Neural cell (in vitro differentiated cells): Measurements from ENCODE around the gene IPO7. TPM values are rescaled to one million over a fixed set of nuclear protein-coding genes. Genes with fewer than 3 reads are reported as not detected.
"Not testable (repeated sequence)": the region's sequence is repeated elsewhere in the genome, so short reads cannot be mapped to it uniquely, and the experiment has no call there.

ENCODE experiments used
- H2AFZ ChIP-seq: fragments of 200-600, 300-800 bp; sonication (generic), shearing (Covaris generic); 2 replicates; pipeline ENCODE4 v1.6.0; 2014; ENCODE audit warnings: low read depth, mild to moderate bottlenecking, antibody characterized with exemption, low read length, moderate library complexity
- H3F3A ChIP-seq: fragments of 200-600 bp; shearing (Covaris generic); 2 replicates; pipeline ENCODE4 v1.6.1; 2016; ENCODE audit warnings: mild to moderate bottlenecking, moderate library complexity, mixed read lengths, antibody characterized with exemption, low read length; ENCODE audit not compliant: insufficient read depth, poor library complexity, severe bottlenecking
- H3K27ac ChIP-seq: fragments of 200-600, 300-800 bp; sonication (generic), shearing (Covaris generic); 2 replicates; pipeline ENCODE4 v1.5.1; 2014; ENCODE audit warnings: mild to moderate bottlenecking, low read length, moderate library complexity
- H3K27me3 ChIP-seq: fragments of 300-800, 200-600 bp; sonication (generic), shearing (Covaris generic); 2 replicates; pipeline ENCODE4 v1.6.0; 2014; ENCODE audit warnings: mild to moderate bottlenecking, low read depth, low read length, moderate library complexity; ENCODE audit not compliant: insufficient read depth
- H3K36me3 ChIP-seq: fragments of 300-800, 200-600 bp; sonication (generic), shearing (Covaris generic); 2 replicates; pipeline ENCODE4 v1.5.1; 2014; ENCODE audit warnings: mild to moderate bottlenecking, antibody characterized with exemption, low read length, moderate library complexity; ENCODE audit not compliant: insufficient read depth
- H3K4me2 ChIP-seq: fragments of 300-800, 200-600 bp; sonication (generic), shearing (Covaris generic); 2 replicates; pipeline ENCODE4 v1.6.0; 2014; ENCODE audit warnings: mild to moderate bottlenecking, low read length
- H3K4me3 ChIP-seq: fragments of 300-800, 200-600 bp; sonication (generic), shearing (Covaris generic); 2 replicates; pipeline ENCODE4 v1.5.1; 2014; ENCODE audit warnings: mild to moderate bottlenecking, low read length, moderate library complexity
- H3K79me2 ChIP-seq: fragments of 200-600 bp; shearing (Covaris generic); replicated peaks from 2 replicates; pipeline ENCODE4 v1.6.0; 2014; ENCODE audit warnings: mild to moderate bottlenecking, low read length, moderate library complexity; ENCODE audit not compliant: insufficient read depth
- H3K9ac ChIP-seq: fragments of 300-800, 200-600 bp; sonication (generic), shearing (Covaris generic); 2 replicates; pipeline ENCODE4 v1.6.1; 2016; ENCODE audit warnings: mild to moderate bottlenecking, low read length, mixed read lengths
- H3K9me2 ChIP-seq: fragments of 200-600 bp; shearing (Covaris generic); 2 replicates; pipeline ENCODE4 v1.6.1; 2016; ENCODE audit warnings: mild to moderate bottlenecking, low read length, mixed read lengths; ENCODE audit not compliant: insufficient read depth
- H3K9me3 ChIP-seq: fragments of 200-600, 300-800 bp; sonication (generic), shearing (Covaris generic); 2 replicates; pipeline ENCODE4 v1.6.1; 2016; ENCODE audit warnings: mild to moderate bottlenecking, mixed run types, low read length, moderate library complexity, mixed read lengths
- H4K20me1 ChIP-seq: fragments of 200-600 bp; shearing (Covaris generic); 2 replicates; pipeline ENCODE4 v1.6.1; 2016; ENCODE audit warnings: mild to moderate bottlenecking, mixed run types; ENCODE audit not compliant: insufficient read depth
- EP300 ChIP-seq: fragments of 450-650 bp; conservative IDR thresholded peaks from 2 replicates; pipeline ENCODE4 v1.6.1; 2014; ENCODE audit warnings: antibody characterized with exemption, mild to moderate bottlenecking, moderate library complexity; ENCODE audit not compliant: poor library complexity, severe bottlenecking
- EZH2 ChIP-seq: fragments of 200-600, 300-800 bp; shearing (Covaris generic), sonication (generic); IDR thresholded peaks from 2 replicates; pipeline ENCODE4 v1.6.1; 2014; ENCODE audit warnings: antibody characterized with exemption, low read length, borderline replicate concordance, mild to moderate bottlenecking; ENCODE audit not compliant: insufficient read depth, poor library complexity, severe bottlenecking
- MXI1 ChIP-seq: fragments of 450-650 bp; conservative IDR thresholded peaks from 2 replicates; pipeline ENCODE4 v1.6.1; 2014; ENCODE audit warnings: antibody characterized with exemption, mild to moderate bottlenecking; ENCODE audit not compliant: poor library complexity, severe bottlenecking
- POLR2AphosphoS5 ChIP-seq: IDR thresholded peaks from 2 replicates; pipeline ENCODE4 v1.6.1; 2012
- RAD21 ChIP-seq: fragments of 450-650 bp; conservative IDR thresholded peaks from 2 replicates; pipeline ENCODE4 v1.6.1; 2014; ENCODE audit warnings: antibody characterized with exemption, mild to moderate bottlenecking, moderate library complexity
- SMC3 ChIP-seq: fragments of 450-650 bp; conservative IDR thresholded peaks from 2 replicates; pipeline ENCODE4 v1.6.1; 2014; ENCODE audit warnings: antibody characterized with exemption, mild to moderate bottlenecking, moderate library complexity; ENCODE audit not compliant: poor library complexity
- TAF1 ChIP-seq: IDR thresholded peaks from 2 replicates; pipeline ENCODE4 v1.6.1; 2012; ENCODE audit warnings: low read depth
- polyA plus RNA-seq: library from polyadenylated mRNA; depleted of rRNA; stranded (reverse); fragments of >200 nt; gene quantifications from 2 replicates; pipeline ENCODE4 v1.2.3, GENCODE V29; 2014
- TF ChIP-seq, protein P1 (sequence below): IDR thresholded peaks from 2 replicates; pipeline ENCODE4 v1.6.1; 2012; ENCODE audit warnings: borderline replicate concordance
- TF ChIP-seq, protein P2 (sequence below): fragments of 450-650 bp; IDR thresholded peaks from 2 replicates; pipeline ENCODE4 v1.5.1; 2014; ENCODE audit warnings: antibody characterized with exemption, mild to moderate bottlenecking, moderate library complexity; ENCODE audit not compliant: poor library complexity, severe bottlenecking

Gene IPO7
- polyA plus RNA-seq, 1 donor from 2014 or later = 69.2 TPM

DNA sequence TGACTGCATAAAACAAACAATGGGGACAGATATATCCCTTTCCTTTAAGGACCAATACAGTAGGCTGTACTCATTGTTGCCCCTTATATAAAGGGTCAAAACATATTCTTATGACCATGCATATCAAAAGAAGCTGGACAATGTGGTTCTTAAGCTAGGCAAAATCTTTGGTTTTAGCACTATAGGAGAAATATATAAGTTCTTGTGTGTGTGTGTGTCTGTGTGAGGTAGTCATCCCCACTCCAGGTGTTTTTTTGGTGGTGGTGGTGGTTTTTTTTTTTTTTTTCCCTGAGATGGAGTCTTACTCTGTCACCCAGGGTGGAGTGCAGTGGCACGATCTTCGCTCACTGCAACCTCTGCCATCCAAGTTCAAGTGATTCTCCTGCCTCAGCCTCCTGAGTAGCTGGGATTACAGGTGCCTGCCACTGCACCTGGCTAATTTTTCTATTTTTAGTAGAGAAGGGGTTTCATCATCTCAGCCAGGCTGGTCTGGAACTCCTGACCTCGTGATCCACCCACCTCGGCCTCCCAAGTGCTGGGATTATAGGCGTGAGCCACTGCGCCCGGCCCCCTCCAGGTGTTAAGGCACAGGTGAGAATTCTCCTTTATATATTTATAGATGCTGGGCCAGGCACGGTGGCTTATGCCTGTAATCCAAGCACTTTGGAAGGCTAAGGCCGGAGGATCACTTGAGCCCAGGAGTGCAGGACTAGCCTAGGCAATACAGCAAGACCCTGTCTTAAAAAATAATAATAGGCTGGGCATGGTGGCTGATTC is 64.3 kb downstream of the IPO7 start:
- Histone ChIP-seq H3K9ac (no peak overlapping the region), H3K79me2 (no peaks in the 10 kb centered on the region), H2AFZ (no peak overlapping the region), H3K36me3 (no peaks in the 10 kb centered on the region), H3K9me2 (no peaks in the 10 kb centered on the region), H4K20me1 (no peaks in the 10 kb centered on the region), H3K4me3 (no peak overlapping the region), H3F3A (no peaks in the 10 kb centered on the region), H3K4me2 (no peak overlapping the region), H3K27me3 (no peaks in the 10 kb centered on the region), H3K9me3 (no peaks in the 10 kb centered on the region), H3K27ac (no peak overlapping the region)
- no peak for TF ChIP-seq SMC3
- no peak for TF ChIP-seq EP300
- TF ChIP-seq POLR2AphosphoS5 = no peak
- TF ChIP-seq, protein P1, sequence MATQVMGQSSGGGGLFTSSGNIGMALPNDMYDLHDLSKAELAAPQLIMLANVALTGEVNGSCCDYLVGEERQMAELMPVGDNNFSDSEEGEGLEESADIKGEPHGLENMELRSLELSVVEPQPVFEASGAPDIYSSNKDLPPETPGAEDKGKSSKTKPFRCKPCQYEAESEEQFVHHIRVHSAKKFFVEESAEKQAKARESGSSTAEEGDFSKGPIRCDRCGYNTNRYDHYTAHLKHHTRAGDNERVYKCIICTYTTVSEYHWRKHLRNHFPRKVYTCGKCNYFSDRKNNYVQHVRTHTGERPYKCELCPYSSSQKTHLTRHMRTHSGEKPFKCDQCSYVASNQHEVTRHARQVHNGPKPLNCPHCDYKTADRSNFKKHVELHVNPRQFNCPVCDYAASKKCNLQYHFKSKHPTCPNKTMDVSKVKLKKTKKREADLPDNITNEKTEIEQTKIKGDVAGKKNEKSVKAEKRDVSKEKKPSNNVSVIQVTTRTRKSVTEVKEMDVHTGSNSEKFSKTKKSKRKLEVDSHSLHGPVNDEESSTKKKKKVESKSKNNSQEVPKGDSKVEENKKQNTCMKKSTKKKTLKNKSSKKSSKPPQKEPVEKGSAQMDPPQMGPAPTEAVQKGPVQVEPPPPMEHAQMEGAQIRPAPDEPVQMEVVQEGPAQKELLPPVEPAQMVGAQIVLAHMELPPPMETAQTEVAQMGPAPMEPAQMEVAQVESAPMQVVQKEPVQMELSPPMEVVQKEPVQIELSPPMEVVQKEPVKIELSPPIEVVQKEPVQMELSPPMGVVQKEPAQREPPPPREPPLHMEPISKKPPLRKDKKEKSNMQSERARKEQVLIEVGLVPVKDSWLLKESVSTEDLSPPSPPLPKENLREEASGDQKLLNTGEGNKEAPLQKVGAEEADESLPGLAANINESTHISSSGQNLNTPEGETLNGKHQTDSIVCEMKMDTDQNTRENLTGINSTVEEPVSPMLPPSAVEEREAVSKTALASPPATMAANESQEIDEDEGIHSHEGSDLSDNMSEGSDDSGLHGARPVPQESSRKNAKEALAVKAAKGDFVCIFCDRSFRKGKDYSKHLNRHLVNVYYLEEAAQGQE = no peak
- TF ChIP-seq, protein P2, sequence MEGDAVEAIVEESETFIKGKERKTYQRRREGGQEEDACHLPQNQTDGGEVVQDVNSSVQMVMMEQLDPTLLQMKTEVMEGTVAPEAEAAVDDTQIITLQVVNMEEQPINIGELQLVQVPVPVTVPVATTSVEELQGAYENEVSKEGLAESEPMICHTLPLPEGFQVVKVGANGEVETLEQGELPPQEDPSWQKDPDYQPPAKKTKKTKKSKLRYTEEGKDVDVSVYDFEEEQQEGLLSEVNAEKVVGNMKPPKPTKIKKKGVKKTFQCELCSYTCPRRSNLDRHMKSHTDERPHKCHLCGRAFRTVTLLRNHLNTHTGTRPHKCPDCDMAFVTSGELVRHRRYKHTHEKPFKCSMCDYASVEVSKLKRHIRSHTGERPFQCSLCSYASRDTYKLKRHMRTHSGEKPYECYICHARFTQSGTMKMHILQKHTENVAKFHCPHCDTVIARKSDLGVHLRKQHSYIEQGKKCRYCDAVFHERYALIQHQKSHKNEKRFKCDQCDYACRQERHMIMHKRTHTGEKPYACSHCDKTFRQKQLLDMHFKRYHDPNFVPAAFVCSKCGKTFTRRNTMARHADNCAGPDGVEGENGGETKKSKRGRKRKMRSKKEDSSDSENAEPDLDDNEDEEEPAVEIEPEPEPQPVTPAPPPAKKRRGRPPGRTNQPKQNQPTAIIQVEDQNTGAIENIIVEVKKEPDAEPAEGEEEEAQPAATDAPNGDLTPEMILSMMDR = no peak
- no peak for TF ChIP-seq MXI1
- TF ChIP-seq EZH2 = no peak
- TF ChIP-seq TAF1 = no peak
- no peak for TF ChIP-seq RAD21

DNA sequence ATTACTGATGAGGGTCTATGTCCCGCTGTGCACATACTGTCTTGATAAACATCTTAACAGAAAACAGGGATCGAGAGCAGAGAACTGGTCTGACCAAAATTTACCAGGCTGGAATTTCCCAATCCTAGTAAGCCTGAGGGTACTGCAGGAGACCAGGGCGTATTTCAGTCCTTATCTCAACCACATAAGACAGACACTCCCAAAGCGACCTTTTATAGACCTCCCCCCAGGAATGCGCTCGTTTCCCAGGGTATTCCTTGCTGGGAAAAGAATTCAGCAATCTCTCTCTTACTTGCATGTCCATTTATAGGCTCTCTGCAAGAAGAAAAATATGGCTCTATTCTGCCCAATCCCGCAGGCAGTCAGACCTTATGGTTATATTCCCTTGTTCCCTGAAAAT is 67.6 kb downstream of the IPO7 start:
- H2AFZ ChIP-seq, H3K27ac ChIP-seq: not testable (repeated sequence)

DNA sequence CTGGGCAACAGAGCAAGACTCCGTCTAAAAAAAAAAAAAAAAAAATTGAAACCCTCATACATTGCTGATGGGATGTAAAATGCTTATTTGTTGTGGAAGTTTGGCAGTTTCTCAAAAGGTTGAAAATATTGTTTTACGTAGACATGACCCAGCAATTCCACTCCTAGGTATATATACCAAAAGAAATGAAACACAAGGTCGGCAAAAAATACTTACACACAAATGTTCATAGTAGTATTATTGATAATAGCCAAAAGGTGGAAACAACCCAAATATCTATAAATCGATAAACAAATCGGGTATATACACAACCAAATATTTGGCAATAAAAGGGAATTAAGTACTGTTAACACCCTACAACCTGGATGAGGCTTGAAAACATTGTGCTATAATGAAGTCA is 71.3 kb downstream of the IPO7 start:
- Histone ChIP-seq H3K9ac (no peak overlapping the region), H3K9me3 (no peaks in the 10 kb centered on the region), H3K4me2 (no peak overlapping the region), H4K20me1 (no peaks in the 10 kb centered on the region), H3K36me3 (no peaks in the 10 kb centered on the region), H3K4me3 (no peak overlapping the region), H3F3A (peaks cover 5% of the 10 kb centered on the region), H3K9me2 (no peaks in the 10 kb centered on the region), H3K79me2 (peaks cover 22% of the 10 kb centered on the region), H2AFZ (no peak overlapping the region), H3K27ac (no peak overlapping the region), H3K27me3 (no peaks in the 10 kb centered on the region)
- TF ChIP-seq SMC3 = no peak
- no peak for TF ChIP-seq RAD21
- TF ChIP-seq, protein P1 = no peak
- TF ChIP-seq EZH2 = no peak
- TF ChIP-seq POLR2AphosphoS5 = no peak
- TF ChIP-seq, protein P2 = no peak
- TF ChIP-seq EP300 = no peak
- no peak for TF ChIP-seq MXI1
- no peak for TF ChIP-seq TAF1

More for the DNA sequence above, 67.6 kb downstream of the IPO7 start:
- H3K9ac ChIP-seq, H3K36me3 ChIP-seq, H3K4me2 ChIP-seq, H3K79me2 ChIP-seq, H3K27me3 ChIP-seq, H3K4me3 ChIP-seq, H3F3A ChIP-seq, H3K9me2 ChIP-seq, H4K20me1 ChIP-seq, H3K9me3 ChIP-seq: not testable (repeated sequence)
